Measurements from ENCODE around the gene ITPR2. TPM values are rescaled to one million over a fixed set of nuclear protein-coding genes. Genes with fewer than 3 reads are reported as not detected.

Gene ITPR2
- total RNA-seq, 1 donor = 19.2 TPM

DNA sequence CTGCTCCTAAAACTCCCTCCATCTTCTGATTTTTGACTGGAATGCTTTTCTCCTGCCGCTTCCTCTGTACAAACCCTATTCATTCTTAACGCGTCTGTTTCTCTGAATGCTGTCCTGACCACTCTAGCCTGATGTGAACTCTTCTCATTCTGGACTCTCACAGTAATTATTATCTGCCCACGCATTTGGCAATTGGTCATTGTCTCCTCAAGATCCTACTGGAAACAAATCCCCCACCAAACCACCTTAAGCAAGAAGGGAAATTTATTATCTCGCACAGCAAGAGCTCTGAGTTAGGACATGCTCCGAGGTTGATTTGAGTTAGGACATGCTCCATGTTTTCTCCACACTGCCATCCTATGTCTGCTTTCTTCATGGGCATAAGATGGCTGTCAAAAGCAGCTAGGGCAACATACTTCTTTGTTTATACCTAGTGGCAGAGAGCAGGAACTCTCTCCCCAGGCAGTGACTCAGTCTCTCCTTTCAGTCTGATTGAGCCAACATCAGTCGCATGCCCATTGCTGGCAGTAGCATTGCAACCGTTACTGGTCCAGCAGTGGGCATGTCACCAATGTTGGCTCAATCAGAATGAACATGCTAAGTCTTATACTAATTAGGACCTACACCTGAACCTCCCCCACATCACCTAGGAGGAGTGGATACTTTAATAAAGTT, 535.5 kb downstream of the ITPR2 start:
- Histone ChIP-seq H2AFZ (ENCODE audit: low read length) (no peak overlapping the region), H3K36me3 (ENCODE audit: insufficient read depth, low read length) (no peaks in the 10 kb centered on the region), H3K4me3 (ENCODE audit: insufficient read depth, low read length) (no peak overlapping the region), H3K27me3 (ENCODE audit: insufficient read depth, low read length) (no peaks in the 10 kb centered on the region), H4K20me1 (ENCODE audit: insufficient read depth, low read length) (no peaks in the 10 kb centered on the region), H3K79me2 (ENCODE audit: insufficient read depth, low read length) (no peaks in the 10 kb centered on the region), H3K4me1 (ENCODE audit: insufficient read depth, low read length) (peaks cover 13% of the 10 kb centered on the region), H3K27ac (ENCODE audit: low read depth, low read length) (no peak overlapping the region), H3K9me3 (ENCODE audit: low read depth, low read length) (no peaks in the 10 kb centered on the region), H3K4me2 (ENCODE audit: insufficient read depth, low read length) (no peak overlapping the region)
- DNase-seq (ENCODE audit: insufficient read length, low spot score, missing footprints) = no peak
- TF ChIP-seq, protein P1, sequence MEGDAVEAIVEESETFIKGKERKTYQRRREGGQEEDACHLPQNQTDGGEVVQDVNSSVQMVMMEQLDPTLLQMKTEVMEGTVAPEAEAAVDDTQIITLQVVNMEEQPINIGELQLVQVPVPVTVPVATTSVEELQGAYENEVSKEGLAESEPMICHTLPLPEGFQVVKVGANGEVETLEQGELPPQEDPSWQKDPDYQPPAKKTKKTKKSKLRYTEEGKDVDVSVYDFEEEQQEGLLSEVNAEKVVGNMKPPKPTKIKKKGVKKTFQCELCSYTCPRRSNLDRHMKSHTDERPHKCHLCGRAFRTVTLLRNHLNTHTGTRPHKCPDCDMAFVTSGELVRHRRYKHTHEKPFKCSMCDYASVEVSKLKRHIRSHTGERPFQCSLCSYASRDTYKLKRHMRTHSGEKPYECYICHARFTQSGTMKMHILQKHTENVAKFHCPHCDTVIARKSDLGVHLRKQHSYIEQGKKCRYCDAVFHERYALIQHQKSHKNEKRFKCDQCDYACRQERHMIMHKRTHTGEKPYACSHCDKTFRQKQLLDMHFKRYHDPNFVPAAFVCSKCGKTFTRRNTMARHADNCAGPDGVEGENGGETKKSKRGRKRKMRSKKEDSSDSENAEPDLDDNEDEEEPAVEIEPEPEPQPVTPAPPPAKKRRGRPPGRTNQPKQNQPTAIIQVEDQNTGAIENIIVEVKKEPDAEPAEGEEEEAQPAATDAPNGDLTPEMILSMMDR (IDR thresholded peaks at IDR 0.05; ENCODE audit: extremely low read depth, low read depth, low read length) = no peak

DNA sequence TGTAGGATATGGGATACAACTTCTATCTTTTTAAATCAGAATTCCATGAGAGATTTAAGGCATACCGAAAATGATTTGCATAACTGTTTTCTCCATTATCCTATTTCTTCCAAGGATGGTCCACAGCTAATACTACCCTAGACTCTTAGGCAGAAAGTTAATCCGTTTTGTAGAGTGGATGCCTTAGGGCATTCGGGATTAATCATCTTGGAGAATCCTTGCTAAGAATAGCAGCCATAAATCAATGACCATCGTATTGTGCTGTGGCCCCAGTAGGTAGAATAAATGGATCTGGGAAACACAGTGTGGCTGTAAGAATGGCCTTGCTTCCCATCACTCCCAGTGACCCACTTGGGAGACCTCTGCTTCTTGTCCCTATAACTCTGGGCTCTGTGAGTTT, 538.0 kb downstream of the ITPR2 start:
- H3K4me1 ChIP-seq (ENCODE audit: insufficient read depth, low read length) = peaks cover 13% of the 10 kb centered on the region
- no peaks in the 10 kb centered on the region for H3K9me3 ChIP-seq (ENCODE audit: low read depth, low read length)
- H3K79me2 ChIP-seq (ENCODE audit: insufficient read depth, low read length) = no peaks in the 10 kb centered on the region
- H2AFZ ChIP-seq (ENCODE audit: low read length) = no peak overlapping the region
- H3K36me3 ChIP-seq (ENCODE audit: insufficient read depth, low read length) = no peaks in the 10 kb centered on the region
- no peak overlapping the region for H3K4me2 ChIP-seq (ENCODE audit: insufficient read depth, low read length)
- TF ChIP-seq, protein P1 (IDR thresholded peaks at IDR 0.05; ENCODE audit: extremely low read depth, low read depth, low read length) = no peak
- DNase-seq (ENCODE audit: insufficient read length, low spot score, missing footprints) = no peak
- no peak overlapping the region for H3K27ac ChIP-seq (ENCODE audit: low read depth, low read length)
- H3K27me3 ChIP-seq (ENCODE audit: insufficient read depth, low read length) = no peaks in the 10 kb centered on the region
- no peak overlapping the region for H3K4me3 ChIP-seq (ENCODE audit: insufficient read depth, low read length)
- no peaks in the 10 kb centered on the region for H4K20me1 ChIP-seq (ENCODE audit: insufficient read depth, low read length)

DNA sequence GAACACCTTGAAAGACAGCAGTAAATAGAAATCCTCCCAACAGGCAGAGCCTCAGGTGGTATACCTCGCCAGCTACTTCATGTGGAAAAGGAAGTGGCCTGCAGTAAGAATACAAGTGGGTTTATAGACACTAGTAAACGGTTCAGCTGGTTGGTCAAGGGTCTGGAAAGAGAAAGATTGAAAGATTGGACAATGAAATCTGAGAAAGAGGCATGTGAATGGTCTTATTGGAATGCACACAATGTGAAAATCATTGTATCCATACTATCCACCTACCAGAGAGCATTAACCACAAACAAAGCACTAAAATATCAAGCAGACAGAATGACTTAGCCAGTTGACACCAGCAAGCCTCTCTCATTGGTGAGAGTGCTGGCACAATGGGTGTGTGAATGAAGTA, 539.4 kb downstream of the ITPR2 start:
- no peak overlapping the region for H2AFZ ChIP-seq (ENCODE audit: low read length)
- DNase-seq (ENCODE audit: insufficient read length, low spot score, missing footprints) = no peak
- H3K27me3 ChIP-seq (ENCODE audit: insufficient read depth, low read length) = no peaks in the 10 kb centered on the region
- no peaks in the 10 kb centered on the region for H3K36me3 ChIP-seq (ENCODE audit: insufficient read depth, low read length)
- H3K27ac ChIP-seq (ENCODE audit: low read depth, low read length) = no peak overlapping the region
- TF ChIP-seq, protein P1 (IDR thresholded peaks at IDR 0.05; ENCODE audit: extremely low read depth, low read depth, low read length) = no peak
- H3K4me1 ChIP-seq (ENCODE audit: insufficient read depth, low read length) = peaks cover 6% of the 10 kb centered on the region
- H3K4me2 ChIP-seq (ENCODE audit: insufficient read depth, low read length) = no peak overlapping the region
- H3K79me2 ChIP-seq (ENCODE audit: insufficient read depth, low read length) = no peaks in the 10 kb centered on the region
- no peaks in the 10 kb centered on the region for H4K20me1 ChIP-seq (ENCODE audit: insufficient read depth, low read length)
- no peak overlapping the region for H3K4me3 ChIP-seq (ENCODE audit: insufficient read depth, low read length)
- H3K9me3 ChIP-seq (ENCODE audit: low read depth, low read length) = no peaks in the 10 kb centered on the region

DNA sequence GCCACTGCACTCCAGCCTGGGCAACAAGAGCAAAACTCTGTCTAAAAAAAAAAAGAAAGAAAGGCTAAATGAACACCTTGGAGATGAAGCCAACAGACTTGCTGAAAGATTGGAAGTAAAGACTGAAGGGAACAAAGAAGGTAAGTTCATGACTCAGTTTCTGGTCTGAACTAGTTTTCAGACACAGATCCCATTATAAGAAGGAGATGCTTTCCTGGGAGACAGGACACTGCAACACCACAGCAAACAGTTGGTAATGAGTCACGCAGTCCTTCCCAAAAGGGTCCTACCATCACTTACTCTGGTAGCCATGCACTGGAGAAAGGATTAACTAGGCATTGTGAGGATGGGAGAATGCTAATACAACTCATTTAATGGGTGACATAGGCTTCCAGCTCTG, 540.4 kb downstream of the ITPR2 start:
- TF ChIP-seq, protein P1 (IDR thresholded peaks at IDR 0.05; ENCODE audit: extremely low read depth, low read depth, low read length) = no peak
- Histone ChIP-seq H3K27ac (ENCODE audit: low read depth, low read length) (no peak overlapping the region), H3K27me3 (ENCODE audit: insufficient read depth, low read length) (no peaks in the 10 kb centered on the region), H3K4me2 (ENCODE audit: insufficient read depth, low read length) (no peak overlapping the region), H4K20me1 (ENCODE audit: insufficient read depth, low read length) (no peaks in the 10 kb centered on the region), H3K36me3 (ENCODE audit: insufficient read depth, low read length) (no peaks in the 10 kb centered on the region), H3K4me3 (ENCODE audit: insufficient read depth, low read length) (no peak overlapping the region), H2AFZ (ENCODE audit: low read length) (no peak overlapping the region), H3K9me3 (ENCODE audit: low read depth, low read length) (no peaks in the 10 kb centered on the region), H3K79me2 (ENCODE audit: insufficient read depth, low read length) (no peaks in the 10 kb centered on the region), H3K4me1 (ENCODE audit: insufficient read depth, low read length) (peaks cover 11% of the 10 kb centered on the region)
- no peak for DNase-seq (ENCODE audit: insufficient read length, low spot score, missing footprints)
